ENCODE data around the gene FER1L5. TPM values are rescaled to one million over a fixed set of nuclear protein-coding genes. Genes with fewer than 3 reads are reported as not detected.

Gene FER1L5
- total and polyA plus RNA-seq, 12 donors = 0.01 to 0.14 (median 0.07) TPM; not detected in 5

- ATAC-seq = peak in 3 of 8 donors; percentile 18 to 40 (median 21)
- 89% methylated on average over 13 of the region's 13 CpGs for WGBS, 2 donors
- Histone ChIP-seq H3K27ac (peak overlapping the region in 3 of 10 donors; percentile 19 to 51 (median 45)), H3K4me1 (peaks cover 0 to 34% (median 20%) of the 10 kb centered on the region in 9 donors), H3K9me3 (no peaks in the 10 kb centered on the region), H3K36me3 (peaks cover 0 to 100% (median 94%) of the 10 kb centered on the region in 9 donors), H3K27me3 (no peaks in the 10 kb centered on the region), H3K4me3 (no peak overlapping the region)
- intact Hi-C loops (cut with DNase I) = no loop called here
- DNase-seq = no peak
- no peak for TF ChIP-seq CTCF (IDR thresholded peaks at IDR 0.05)
These were observed 33.8 kb upstream of the FER1L5 start for GRCh38 chr2:96608469-96609455.

- WGBS, 2 donors = 73 to 87% methylated on average over 1 of the region's 1 CpG
- ATAC-seq = no peak
- intact Hi-C loops (cut with DNase I) = no loop called here
These were observed 26.4 kb upstream of the FER1L5 start for GRCh38 chr2:96616128-96616527.

GRCh38 chr2:96616535-96616934, 26.0 kb upstream of the FER1L5 start:
- peaks cover 0 to 99% (median 44%) of the 10 kb centered on the region in 9 donors for H3K36me3 ChIP-seq
- intact Hi-C loops (cut with DNase I) = no loop called here
- DNase-seq (no peak), ATAC-seq (peak in 2 of 8 donors; percentile 12 to 23)
- TF ChIP-seq CTCF (IDR thresholded peaks at IDR 0.05) = no peak
- peaks cover 0 to 33% (median 12%) of the 10 kb centered on the region in 9 donors for H3K4me1 ChIP-seq
- H3K4me3 ChIP-seq = no peak overlapping the region
- no peaks in the 10 kb centered on the region for H3K27me3 ChIP-seq
- 72 to 77% methylated on average over 6 of the region's 6 CpGs for WGBS, 2 donors
- H3K9me3 ChIP-seq = no peaks in the 10 kb centered on the region
- H3K27ac ChIP-seq = peak overlapping the region in 3 of 10 donors; percentile 28 to 86 (median 48)

More at GRCh38 chr2:96616128-96616527, 26.4 kb upstream of the FER1L5 start:
- Histone ChIP-seq H3K27ac (peak overlapping the region in 2 of 10 donors; percentile 48 to 86), H3K27me3 (no peaks in the 10 kb centered on the region), H3K36me3 (peaks cover 0 to 100% (median 48%) of the 10 kb centered on the region in 9 donors), H3K4me1 (peaks cover 0 to 33% (median 12%) of the 10 kb centered on the region in 9 donors), H3K9me3 (no peaks in the 10 kb centered on the region), H3K4me3 (no peak overlapping the region)
- no peak for DNase-seq
- no peak for TF ChIP-seq CTCF (IDR thresholded peaks at IDR 0.05)

GRCh38 chr2:96617012-96617411, 25.6 kb upstream of the FER1L5 start:
- peaks cover 0 to 33% (median 12%) of the 10 kb centered on the region in 9 donors for H3K4me1 ChIP-seq
- TF ChIP-seq CTCF (IDR thresholded peaks at IDR 0.05) = no peak
- ATAC-seq (peak in 2 of 8 donors; percentile 4 to 13), DNase-seq (no peak)
- no peaks in the 10 kb centered on the region for H3K9me3 ChIP-seq
- intact Hi-C loops (cut with DNase I) = no loop called here
- H3K27ac ChIP-seq = peak overlapping the region in 3 of 10 donors; percentile 28 to 86 (median 48)
- H3K4me3 ChIP-seq = no peak overlapping the region
- 95 to 97% methylated on average over 4 of the region's 4 CpGs for WGBS, 2 donors
- H3K36me3 ChIP-seq = peaks cover 0 to 98% (median 40%) of the 10 kb centered on the region in 9 donors
- no peaks in the 10 kb centered on the region for H3K27me3 ChIP-seq
